ENCODE results near the gene NR1D1. TPM values are rescaled to one million over a fixed set of nuclear protein-coding genes. Genes with fewer than 3 reads are reported as not detected.

The NR1D1 gene
- total RNA-seq, 1 donor from 2014 or later, result 2.6 TPM

- H3K4me1 Mint-ChIP-seq (ENCODE audit: unreplicated experiment), result peaks cover 58% of the 10 kb centered on the region
- H3K36me3 Mint-ChIP-seq (ENCODE audit: low read depth, unreplicated experiment), result peaks cover 13% of the 10 kb centered on the region
- peaks cover 33% of the 10 kb centered on the region for H3K27me3 Mint-ChIP-seq (ENCODE audit: unreplicated experiment)
- DNase-seq (ENCODE audit: low spot score), result no peak
- H3K27ac Mint-ChIP-seq (ENCODE audit: unreplicated experiment), result peak overlapping the region; percentile 52
- H3K9me3 Mint-ChIP-seq (ENCODE audit: unreplicated experiment), result no peaks in the 10 kb centered on the region
- TF ChIP-seq CTCF (IDR thresholded peaks at IDR 0.05; ENCODE audit: unreplicated experiment), result no peak
- peak overlapping the region; percentile 89 for H3K4me3 Mint-ChIP-seq (ENCODE audit: unreplicated experiment)
Observed at GRCh38 chr17:40099619-40100418, 570 bp downstream of the NR1D1 start.

DNA sequence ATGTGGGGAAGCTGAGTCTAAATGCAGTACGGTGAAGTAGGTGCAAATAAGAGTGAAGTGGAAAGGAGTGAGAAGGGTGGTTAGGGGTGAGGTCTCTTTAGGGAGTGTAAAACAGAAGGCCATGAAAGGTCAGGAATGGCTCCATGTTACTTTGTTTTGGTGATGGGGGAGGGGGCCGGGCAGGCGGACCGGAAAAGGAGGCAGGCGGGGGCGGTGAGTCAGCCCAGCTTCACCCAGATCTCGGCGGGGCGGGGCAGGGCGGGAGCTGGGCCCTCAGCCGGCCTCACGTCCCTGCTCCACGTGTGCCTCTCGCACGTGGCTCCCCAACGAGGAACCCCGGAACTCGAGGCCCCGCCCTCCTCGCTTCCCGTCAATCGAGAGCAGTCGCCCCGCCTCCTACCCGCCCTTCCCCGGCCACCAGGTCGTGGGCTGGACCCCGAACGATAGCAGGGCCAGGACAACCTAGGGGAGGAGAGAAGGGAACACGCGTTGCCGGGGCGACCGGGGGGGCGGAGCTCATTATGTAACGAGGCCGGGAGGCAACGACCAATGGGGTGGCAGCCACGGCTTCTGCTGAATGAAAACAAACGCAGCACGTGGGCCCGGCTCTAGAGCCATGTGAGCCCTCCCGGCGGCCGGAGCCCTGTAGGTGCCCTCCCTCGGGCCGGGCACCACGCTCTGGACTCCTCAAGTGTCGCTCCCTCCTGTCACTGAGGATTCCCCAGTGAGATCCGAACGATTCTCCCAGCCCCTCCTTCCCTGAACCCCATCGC is 1.4 kb downstream of the NR1D1 start:
- DNase-seq (ENCODE audit: low spot score), result peak; percentile 81
- peak overlapping the region; percentile 89 for H3K4me3 Mint-ChIP-seq (ENCODE audit: unreplicated experiment)
- no peaks in the 10 kb centered on the region for H3K9me3 Mint-ChIP-seq (ENCODE audit: unreplicated experiment)

GRCh38 chr17:40097931-40098845 is 2.2 kb downstream of the NR1D1 start:
- DNase-seq (ENCODE audit: low spot score), result no peak
- peaks cover 45% of the 10 kb centered on the region for H3K4me1 Mint-ChIP-seq (ENCODE audit: unreplicated experiment)
- H3K27me3 Mint-ChIP-seq (ENCODE audit: unreplicated experiment), result peaks cover 33% of the 10 kb centered on the region
- H3K4me3 Mint-ChIP-seq (ENCODE audit: unreplicated experiment), result peak overlapping the region; percentile 86
- peaks cover 17% of the 10 kb centered on the region for H3K36me3 Mint-ChIP-seq (ENCODE audit: low read depth, unreplicated experiment)
- TF ChIP-seq CTCF (IDR thresholded peaks at IDR 0.05; ENCODE audit: unreplicated experiment), result no peak
- peak overlapping the region; percentile 91 for H3K27ac Mint-ChIP-seq (ENCODE audit: unreplicated experiment)
- no peaks in the 10 kb centered on the region for H3K9me3 Mint-ChIP-seq (ENCODE audit: unreplicated experiment)

More for the DNA sequence above, 1.4 kb downstream of the NR1D1 start:
- peaks cover 15% of the 10 kb centered on the region for H3K36me3 Mint-ChIP-seq (ENCODE audit: low read depth, unreplicated experiment)
- H3K27ac Mint-ChIP-seq (ENCODE audit: unreplicated experiment), result peak overlapping the region; percentile 91
- peaks cover 51% of the 10 kb centered on the region for H3K4me1 Mint-ChIP-seq (ENCODE audit: unreplicated experiment)
- peaks cover 31% of the 10 kb centered on the region for H3K27me3 Mint-ChIP-seq (ENCODE audit: unreplicated experiment)
- TF ChIP-seq CTCF (IDR thresholded peaks at IDR 0.05; ENCODE audit: unreplicated experiment), result no peak

GRCh38 chr17:40097087-40097486 is 3.3 kb downstream of the NR1D1 start:
- Mint-ChIP-seq H3K36me3 (ENCODE audit: low read depth, unreplicated experiment) (peaks cover 17% of the 10 kb centered on the region), H3K27ac (ENCODE audit: unreplicated experiment) (no peak overlapping the region), H3K4me1 (ENCODE audit: unreplicated experiment) (peaks cover 45% of the 10 kb centered on the region), H3K9me3 (ENCODE audit: unreplicated experiment) (no peaks in the 10 kb centered on the region), H3K27me3 (ENCODE audit: unreplicated experiment) (peaks cover 30% of the 10 kb centered on the region), H3K4me3 (ENCODE audit: unreplicated experiment) (no peak overlapping the region)
- no peak for DNase-seq (ENCODE audit: low spot score)
- no peak for TF ChIP-seq CTCF (IDR thresholded peaks at IDR 0.05; ENCODE audit: unreplicated experiment)
